ENCODE results near the gene PBX3.

GRCh38 chr9:126002476-126003350, 255.5 kb downstream of the PBX3 start:
- TF ChIP-seq YY1 (IDR thresholded peaks at IDR 0.05; ENCODE audit: low read depth, low read length) (no peak), KDM1A (IDR thresholded peaks at IDR 0.05; ENCODE audit: borderline replicate concordance) (no peak), BRCA1 (IDR thresholded peaks at IDR 0.05; ENCODE audit: low read depth, low read length) (no peak), JUND (IDR thresholded peaks at IDR 0.05; ENCODE audit: low read depth, low read length) (no peak), E2F4 (IDR thresholded peaks at IDR 0.05; ENCODE audit: low read depth, low read length) (no peak), EP300 (IDR thresholded peaks at IDR 0.05; ENCODE audit: borderline replicate concordance in 1 of 2, control insufficient read depth in 1 of 2, low read depth in 2 of 2, low read length in 2 of 2) (no peak), ZNF24 (IDR thresholded peaks at IDR 0.05) (no peak), SP1 (IDR thresholded peaks at IDR 0.05; ENCODE audit: low read depth, low read length) (no peak), CBX5 (IDR thresholded peaks at IDR 0.05; ENCODE audit: low read depth) (no peak)
- TF ChIP-seq, protein P1, sequence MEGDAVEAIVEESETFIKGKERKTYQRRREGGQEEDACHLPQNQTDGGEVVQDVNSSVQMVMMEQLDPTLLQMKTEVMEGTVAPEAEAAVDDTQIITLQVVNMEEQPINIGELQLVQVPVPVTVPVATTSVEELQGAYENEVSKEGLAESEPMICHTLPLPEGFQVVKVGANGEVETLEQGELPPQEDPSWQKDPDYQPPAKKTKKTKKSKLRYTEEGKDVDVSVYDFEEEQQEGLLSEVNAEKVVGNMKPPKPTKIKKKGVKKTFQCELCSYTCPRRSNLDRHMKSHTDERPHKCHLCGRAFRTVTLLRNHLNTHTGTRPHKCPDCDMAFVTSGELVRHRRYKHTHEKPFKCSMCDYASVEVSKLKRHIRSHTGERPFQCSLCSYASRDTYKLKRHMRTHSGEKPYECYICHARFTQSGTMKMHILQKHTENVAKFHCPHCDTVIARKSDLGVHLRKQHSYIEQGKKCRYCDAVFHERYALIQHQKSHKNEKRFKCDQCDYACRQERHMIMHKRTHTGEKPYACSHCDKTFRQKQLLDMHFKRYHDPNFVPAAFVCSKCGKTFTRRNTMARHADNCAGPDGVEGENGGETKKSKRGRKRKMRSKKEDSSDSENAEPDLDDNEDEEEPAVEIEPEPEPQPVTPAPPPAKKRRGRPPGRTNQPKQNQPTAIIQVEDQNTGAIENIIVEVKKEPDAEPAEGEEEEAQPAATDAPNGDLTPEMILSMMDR (IDR thresholded peaks at IDR 0.05 in 2 of 3, conservative IDR thresholded peaks at IDR 0.05 in 1 of 3; ENCODE audit: control insufficient read depth in 2 of 3, extremely low read depth in 1 of 3, insufficient read depth in 1 of 3, low read depth in 3 of 3, low read length in 3 of 3) = no peak
- TF ChIP-seq, protein P2, sequence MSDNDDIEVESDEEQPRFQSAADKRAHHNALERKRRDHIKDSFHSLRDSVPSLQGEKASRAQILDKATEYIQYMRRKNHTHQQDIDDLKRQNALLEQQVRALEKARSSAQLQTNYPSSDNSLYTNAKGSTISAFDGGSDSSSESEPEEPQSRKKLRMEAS (IDR thresholded peaks at IDR 0.05; ENCODE audit: low read depth, low read length) = no peak
